ENCODE measurements around the gene MRPS21.
A peak's percentile ranks its signal among the peaks of the same experiment; 100 is the strongest.

The MRPS21 gene

GRCh38 chr1:150293433-150294253, at the start of gene MRPS21:
Gene MRPS21, plus strand, starts transcription at chr1:150293861. Its CDS starts 506 bp downstream, at chr1:150294367.
- DNase-seq, result peak; percentile 39

DNA sequence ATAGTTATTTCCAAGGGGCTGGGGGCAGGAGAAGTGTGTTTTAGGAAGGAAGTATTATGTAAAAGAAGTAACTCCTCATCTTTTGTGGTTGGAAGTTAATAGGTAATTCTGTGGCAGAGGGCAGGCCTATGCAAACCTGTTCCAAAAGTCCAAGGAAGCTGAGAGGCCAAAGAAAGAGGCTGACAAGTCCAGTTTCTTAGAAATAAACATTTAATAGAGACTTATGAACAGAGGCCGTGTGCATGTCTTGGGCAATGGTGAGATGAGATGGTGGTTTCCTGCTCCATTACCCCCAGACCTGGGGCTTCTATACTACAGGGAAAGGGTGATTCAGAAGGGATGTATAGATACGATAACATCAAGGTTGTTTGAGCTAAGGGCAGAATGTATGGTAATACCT, 43.7 kb upstream of the MRPS21 start:
- no peak for DNase-seq

- no peak for DNase-seq
These were observed 37.5 kb upstream of the MRPS21 start for GRCh38 chr1:150256198-150256553.

GRCh38 chr1:150256554-150257341, 36.9 kb upstream of the MRPS21 start:
- DNase-seq, result no peak

DNA sequence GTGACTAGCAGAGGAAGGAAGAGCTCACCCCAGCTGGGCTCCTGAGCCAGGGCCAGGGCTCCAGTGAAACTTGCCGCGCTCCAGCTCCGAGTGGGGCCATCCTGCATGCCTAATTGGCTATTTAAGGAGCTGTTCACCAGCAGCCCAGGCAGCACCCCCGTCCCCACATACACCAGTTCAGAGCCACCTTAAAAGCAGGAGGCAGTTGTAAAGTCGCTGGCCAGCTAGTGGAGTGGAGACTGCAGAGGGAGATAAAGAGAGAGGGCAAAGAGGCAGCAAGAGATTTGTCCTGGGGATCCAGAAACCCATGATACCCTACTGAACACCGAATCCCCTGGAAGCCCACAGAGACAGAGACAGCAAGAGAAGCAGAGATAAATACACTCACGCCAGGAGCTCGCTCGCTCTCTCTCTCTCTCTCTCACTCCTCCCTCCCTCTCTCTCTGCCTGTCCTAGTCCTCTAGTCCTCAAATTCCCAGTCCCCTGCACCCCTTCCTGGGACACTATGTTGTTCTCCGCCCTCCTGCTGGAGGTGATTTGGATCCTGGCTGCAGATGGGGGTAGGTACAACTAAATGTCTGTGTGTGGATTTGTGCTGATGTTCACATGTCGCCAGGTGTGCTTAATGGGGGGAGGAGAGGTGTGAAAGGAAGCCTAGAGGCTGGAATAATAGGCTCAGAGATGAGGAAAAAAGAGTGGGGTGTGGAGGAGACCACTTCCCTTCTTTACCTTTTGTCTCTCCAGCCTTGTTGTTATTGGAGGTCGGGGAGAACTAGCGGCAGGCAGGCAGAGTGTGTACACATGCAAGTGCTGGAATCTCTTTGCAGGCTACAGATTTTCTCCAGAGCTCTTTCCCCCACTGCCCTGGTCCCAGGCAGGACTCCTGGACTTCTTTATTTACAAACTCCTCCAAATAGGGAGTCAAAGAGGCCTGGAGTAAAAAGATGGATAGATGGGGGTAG, 35.8 kb upstream of the MRPS21 start, which contains the start of gene CA14:
Gene CA14, plus strand, starts transcription at position 151 of the 962 bp plus-strand sequence. Its CDS starts 355 bp downstream, at position 506.
- no peak for DNase-seq

DNA sequence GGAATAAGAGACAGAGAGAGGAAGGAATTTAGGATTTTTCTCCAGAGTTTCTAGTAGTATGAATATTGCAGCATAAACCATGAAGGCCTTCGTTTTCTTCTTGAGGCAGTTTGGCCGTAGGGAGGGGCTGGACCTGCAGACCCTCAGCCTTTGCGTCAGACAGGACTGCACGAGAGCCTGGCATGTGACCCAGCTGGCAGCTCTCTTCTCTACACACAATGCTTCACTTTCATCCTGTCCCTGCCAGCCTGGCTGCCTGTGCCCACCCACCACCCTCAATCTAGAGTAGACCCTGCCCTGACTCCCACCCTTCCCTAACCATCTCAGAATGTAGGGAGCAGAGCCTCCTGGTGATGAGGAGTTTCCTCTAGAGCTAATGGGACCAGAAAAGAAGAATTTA, 34.4 kb upstream of the MRPS21 start:
- DNase-seq, result no peak

GRCh38 chr1:150259758-150260669, 33.6 kb upstream of the MRPS21 start:
- DNase-seq, result peak; percentile 54

DNA sequence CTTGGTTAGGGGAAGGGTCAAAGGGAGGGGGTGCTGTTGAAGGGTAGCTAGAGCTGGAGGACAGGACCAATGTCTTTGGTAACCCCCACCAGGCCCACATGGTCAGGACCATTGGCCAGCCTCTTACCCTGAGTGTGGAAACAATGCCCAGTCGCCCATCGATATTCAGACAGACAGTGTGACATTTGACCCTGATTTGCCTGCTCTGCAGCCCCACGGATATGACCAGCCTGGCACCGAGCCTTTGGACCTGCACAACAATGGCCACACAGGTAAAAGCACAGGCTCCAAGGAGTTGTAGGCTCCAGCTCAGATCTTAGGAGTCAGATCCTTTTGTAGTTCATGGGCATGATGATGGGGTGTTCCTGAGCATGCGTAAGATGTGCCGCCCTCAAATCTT, 32.3 kb upstream of the MRPS21 start:
- no peak for DNase-seq

DNA sequence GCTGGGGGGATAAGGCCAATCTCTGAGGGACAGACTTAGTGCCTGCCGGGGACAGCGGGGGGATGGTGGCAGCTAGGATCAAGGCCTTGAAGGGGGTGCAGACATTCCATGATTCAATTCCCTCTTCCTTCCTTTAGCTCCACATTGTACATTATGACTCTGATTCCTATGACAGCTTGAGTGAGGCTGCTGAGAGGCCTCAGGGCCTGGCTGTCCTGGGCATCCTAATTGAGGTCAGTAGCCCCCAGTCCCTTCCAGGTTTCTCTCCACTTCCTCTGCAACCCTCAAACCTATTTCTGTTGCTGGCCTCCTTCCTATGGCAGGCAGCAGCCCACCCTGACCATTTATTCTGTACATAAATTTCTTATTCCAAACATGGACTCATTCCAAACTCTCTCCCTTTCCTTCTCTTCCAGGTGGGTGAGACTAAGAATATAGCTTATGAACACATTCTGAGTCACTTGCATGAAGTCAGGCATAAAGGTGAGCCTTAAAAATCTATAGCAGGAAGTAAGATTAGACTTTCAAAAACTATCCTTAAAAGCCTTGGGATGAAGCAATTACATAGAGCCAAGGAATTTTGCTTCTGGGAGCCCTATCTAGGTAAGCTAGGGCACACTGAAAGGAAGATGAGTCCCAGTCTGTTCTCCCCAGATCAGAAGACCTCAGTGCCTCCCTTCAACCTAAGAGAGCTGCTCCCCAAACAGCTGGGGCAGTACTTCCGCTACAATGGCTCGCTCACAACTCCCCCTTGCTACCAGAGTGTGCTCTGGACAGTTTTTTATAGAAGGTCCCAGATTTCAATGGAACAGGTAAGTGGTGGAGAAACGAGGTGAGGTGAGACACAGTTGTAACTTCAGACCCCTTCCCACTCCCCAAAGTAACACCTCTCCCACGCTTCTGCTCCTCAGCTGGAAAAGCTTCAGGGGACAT, 31.0 kb upstream of the MRPS21 start:
- DNase-seq, result no peak

- DNase-seq, result no peak
These were observed 30.1 kb upstream of the MRPS21 start for GRCh38 chr1:150263549-150263948.

- DNase-seq, result no peak
These were observed 25.8 kb upstream of the MRPS21 start for GRCh38 chr1:150267896-150268295.

GRCh38 chr1:150268340-150268704, 25.3 kb upstream of the MRPS21 start:
- no peak for DNase-seq

- peak; percentile 78 for DNase-seq
These were observed 24.8 kb upstream of the MRPS21 start, which contains the start of gene APH1A for GRCh38 chr1:150268705-150269403. Gene APH1A, minus strand, starts transcription at chr1:150269016. Its CDS starts 206 bp downstream, at chr1:150268810.

GRCh38 chr1:150269451-150269850, 24.2 kb upstream of the MRPS21 start:
- no peak for DNase-seq

DNA sequence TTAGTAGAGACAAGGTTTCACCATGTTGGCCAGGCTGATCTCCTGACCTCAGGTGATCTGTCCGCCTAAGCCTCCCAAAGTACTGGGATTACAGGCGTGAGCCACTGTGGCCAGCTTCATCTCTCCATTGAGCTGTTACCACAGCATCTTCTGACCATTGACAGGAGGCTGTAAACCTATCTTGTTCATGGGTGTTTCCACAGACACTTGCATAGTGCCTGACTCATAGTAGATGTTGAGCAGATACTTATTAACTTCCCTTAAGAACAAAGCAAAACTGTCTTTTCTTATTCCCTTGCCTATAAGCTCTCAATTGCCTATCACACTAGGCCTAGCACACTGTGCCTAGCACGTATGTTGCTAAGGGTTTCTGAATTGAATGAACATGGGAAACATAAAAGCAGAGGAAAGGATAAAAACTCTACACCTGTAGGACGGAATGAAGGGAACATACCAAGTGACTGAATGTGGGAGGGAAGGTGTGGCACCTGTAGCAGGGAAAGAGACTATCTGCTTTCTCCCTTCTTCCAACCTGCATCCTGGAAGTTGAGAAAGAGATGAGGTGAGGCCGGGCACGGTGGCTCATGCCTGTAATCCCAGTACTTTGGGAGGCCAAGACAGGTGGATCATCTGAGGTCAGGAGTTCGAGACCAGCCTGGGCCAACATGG, 22.2 kb upstream of the MRPS21 start:
- no peak for DNase-seq

GRCh38 chr1:150273311-150273710, 20.4 kb upstream of the MRPS21 start:
- no peak for DNase-seq

- DNase-seq, result no peak
These were observed 13.4 kb upstream of the MRPS21 start for GRCh38 chr1:150280138-150280707.

GRCh38 chr1:150281221-150281757, 12.4 kb upstream of the MRPS21 start:
- no peak for DNase-seq

All from NCI-H1436 treated with DMSO at 0.1 percent for 48 hours (cell line).